Fibroblast of skin of right quadriceps (primary cell): ENCODE results near the gene SYTL3.
"Not testable (repeated sequence)": the region's sequence is repeated elsewhere in the genome, so short reads cannot be mapped to it uniquely, and the experiment has no call there.

ENCODE experiments used
- DNase-seq: peaks from one replicate; pipeline ENCODE4 v3.0.0-alpha.2; 2013

SYTL3 gene

DNA sequence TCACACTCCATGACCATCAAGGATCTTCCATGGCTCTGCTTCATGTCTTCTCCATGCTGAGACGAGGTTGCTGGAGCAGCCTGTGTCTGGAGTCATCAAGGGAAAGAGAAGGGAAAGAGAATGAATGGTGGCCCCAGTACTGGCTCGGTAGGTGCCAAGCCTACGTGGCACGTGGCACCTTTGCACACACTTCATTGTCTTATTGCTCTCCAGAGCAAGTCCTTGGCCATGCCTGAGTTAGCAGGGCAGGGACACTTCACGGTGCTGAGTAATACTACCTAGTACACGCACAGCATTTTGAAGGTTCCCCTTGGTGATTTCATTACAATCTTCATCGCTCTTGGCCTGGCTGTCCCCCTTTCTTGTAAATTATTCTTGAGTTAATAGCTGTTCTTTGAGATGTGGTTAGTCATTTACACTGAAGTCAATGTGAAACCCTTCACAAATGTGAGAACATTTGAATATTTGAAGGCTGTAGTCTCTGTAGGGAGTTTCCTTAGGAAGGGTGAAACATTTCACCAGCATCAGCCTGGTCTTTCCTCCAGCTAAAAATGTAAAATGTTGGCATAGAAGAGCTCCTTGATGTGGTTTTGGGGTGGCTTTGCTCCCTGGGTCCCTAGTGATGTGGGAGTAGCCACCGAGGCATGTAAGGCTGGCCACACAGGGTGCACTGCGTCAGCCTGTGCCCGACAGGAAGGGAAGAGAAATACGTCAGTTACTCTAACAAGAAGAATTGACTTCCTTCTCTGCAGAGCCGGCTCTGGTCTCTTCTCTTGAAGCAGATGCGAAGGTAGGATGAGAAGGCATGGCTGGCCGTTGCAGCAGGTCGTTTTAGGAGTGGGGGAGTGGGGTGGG lies at the start of gene SYTL3:
Gene SYTL3 (plus strand): TSS at position 766 of the 855 bp plus-strand sequence. CDS start 13,215 bp downstream, outside the sequence.
- DNase-seq: peak; percentile 82

GRCh38 chr6:158603261-158604047 lies 46.4 kb upstream of the SYTL3 start:
- DNase-seq: no peak

- DNase-seq: no peak
Measured at GRCh38 chr6:158604048-158604406, 45.8 kb upstream of the SYTL3 start.

- peak; percentile 72 for DNase-seq
Measured at GRCh38 chr6:158605266-158605878, 44.5 kb upstream of the SYTL3 start.

DNA sequence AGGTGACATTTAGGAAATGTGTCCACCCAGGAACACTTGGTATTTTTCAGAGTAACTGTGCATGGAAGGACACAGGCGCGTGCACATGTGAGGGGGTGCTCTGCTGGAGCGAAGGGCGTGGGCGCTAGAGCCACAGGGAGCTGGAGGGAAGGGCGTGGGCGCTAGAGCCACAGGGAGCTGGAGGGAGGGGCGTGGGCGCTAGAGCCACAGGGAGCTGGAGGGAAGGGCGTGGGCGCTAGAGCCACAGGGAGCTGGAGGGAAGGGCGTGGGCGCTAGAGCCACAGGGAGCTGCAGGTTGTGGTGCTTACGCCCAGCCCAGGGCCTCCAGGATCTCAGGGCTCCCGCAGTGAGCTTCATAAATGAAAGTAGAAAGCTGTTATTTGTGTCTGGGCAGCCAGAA lies 43.8 kb upstream of the SYTL3 start:
- not testable (repeated sequence) for DNase-seq

DNA sequence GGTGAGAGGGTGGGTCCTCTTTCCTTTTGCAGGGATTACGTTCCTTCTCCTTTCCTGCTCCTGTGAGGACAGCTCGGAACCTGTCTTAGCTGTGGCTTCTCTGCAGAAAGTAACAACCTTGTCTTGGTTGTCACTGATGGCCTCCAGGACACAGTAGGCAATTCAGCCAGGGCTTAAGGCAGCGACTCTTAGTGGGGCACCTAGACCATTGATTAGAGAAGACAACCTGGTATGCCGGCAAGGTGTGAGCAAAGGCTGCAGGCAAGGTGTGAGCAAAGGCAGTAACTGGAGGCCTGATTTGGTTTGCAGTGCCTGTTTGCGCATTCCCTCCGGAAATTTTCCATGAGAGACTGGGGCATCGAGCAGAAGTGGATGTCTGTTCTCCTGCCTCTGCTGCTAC lies 42.9 kb upstream of the SYTL3 start:
- no peak for DNase-seq

GRCh38 chr6:158607411-158608170 lies 42.3 kb upstream of the SYTL3 start:
- DNase-seq: no peak

DNA sequence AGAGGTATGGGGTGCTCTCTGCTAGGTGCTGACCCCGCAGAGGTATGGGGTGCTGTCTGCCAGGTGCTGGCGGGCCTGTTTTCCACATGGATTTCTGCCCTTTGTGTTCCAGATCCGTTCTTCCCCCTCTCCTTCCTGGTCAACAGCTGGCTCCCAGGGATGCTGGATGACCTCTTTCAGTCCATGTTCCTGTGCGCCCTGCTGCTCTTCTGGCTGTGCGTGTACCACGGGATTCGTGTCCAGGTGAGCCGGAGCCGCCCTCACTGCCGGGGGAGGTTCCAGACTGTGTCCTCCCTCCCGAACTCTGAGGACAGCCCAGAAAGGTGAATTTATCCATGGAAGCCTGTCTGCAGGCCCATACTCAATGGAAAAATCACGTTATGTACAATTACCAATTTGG lies 41.6 kb upstream of the SYTL3 start:
- no peak for DNase-seq

- DNase-seq: no peak
Measured at GRCh38 chr6:158609455-158610155, 40.2 kb upstream of the SYTL3 start.

DNA sequence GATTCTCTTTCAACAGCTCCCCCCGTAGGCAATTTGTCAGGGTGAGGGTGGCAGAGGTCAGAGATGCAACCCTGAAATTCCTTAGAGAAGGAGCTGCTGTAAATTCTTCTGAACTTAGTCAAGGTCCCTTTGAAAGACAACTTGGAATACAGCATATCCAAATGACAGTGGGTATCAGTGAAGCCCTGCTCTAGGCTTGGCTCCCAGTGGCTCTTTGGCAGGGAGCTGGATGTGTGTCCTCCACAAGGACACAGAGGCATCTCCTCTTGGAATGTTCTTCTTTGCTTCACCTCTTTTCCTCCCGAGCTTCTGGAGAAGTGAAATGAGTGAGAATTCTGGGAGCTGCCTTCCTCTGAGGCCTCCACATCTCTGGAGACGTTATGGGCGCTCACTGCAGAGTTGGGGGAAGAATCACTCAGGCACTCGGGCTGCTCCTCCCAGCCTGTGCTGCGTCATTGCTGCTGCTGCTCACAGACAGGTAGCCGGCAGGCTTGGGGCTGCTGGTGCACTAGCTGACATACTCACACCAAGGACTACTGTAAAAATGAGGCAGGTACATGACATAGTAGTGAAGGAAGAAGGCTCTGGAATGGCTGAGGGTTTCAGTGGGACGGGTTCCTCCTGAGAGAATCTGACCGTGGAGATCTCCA lies 39.4 kb upstream of the SYTL3 start:
- DNase-seq: no peak

GRCh38 chr6:158611039-158611438 lies 38.8 kb upstream of the SYTL3 start:
- no peak for DNase-seq

GRCh38 chr6:158611541-158612370 lies 38.1 kb upstream of the SYTL3 start:
- no peak for DNase-seq

DNA sequence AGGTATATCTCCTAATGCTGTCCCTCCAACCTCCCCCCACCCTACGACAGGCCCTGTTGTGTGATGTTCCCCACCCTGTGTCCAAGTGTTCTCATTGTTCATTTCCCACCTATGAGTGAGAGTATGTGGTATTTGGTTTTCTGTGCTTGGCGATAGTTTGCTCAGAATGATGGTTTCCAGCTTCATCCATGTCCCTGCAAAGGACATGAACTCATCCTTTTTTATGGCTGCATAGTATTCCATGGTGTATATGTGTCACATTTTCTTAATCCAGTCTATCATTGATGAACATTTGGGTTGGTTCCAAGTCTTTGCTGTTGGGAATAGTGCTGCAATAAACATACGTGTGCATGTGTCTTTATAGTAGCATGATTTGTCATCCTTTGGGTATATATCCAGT lies 35.2 kb upstream of the SYTL3 start:
- DNase-seq: not testable (repeated sequence)

- not testable (repeated sequence) for DNase-seq
Measured at GRCh38 chr6:158618289-158618688, 31.6 kb upstream of the SYTL3 start.

DNA sequence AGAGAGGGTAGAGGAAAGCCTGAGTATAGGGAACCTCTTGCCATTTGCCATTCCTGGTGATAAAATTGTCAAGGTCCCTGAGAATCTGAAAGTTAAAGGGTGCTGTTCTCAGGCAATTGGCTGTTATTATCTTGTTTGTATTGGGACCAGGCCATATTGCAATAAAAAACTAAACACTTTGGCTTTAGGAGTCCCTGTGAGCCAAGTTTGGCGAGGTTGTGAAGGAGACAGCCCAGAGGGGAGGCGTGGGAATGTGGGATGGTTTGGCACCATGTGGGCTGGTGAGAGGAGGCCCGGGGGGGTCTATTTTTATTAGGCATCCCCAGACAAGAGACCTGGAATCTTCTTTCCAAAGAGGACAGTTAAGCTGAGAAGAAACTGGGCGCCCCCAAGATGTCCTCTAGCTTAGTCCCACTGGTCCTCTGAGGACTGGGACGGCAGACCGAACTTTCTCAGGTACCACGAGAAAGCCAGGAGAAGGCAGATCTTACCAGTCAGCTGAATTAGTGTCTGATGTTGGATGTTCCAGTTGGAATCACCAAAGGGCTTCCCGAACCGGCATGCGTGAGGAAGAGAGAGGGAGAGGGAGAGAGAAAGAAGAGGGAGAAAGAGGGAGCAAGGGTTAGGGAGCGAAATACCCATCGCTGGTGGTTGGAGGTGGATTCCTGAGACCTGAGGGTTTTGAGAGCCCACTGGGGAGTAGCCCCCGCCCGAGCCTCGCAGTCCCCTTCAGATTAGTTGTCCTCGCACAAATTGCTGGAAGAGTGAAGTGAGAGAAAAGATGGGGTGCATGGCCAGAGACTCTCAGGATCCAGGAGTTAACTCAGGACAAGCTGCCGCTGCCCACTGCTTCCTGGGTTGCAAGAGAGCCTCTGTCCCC lies 29.7 kb upstream of the SYTL3 start:
- DNase-seq: no peak

GRCh38 chr6:158620963-158621693 lies 28.7 kb upstream of the SYTL3 start:
- DNase-seq: no peak

DNA sequence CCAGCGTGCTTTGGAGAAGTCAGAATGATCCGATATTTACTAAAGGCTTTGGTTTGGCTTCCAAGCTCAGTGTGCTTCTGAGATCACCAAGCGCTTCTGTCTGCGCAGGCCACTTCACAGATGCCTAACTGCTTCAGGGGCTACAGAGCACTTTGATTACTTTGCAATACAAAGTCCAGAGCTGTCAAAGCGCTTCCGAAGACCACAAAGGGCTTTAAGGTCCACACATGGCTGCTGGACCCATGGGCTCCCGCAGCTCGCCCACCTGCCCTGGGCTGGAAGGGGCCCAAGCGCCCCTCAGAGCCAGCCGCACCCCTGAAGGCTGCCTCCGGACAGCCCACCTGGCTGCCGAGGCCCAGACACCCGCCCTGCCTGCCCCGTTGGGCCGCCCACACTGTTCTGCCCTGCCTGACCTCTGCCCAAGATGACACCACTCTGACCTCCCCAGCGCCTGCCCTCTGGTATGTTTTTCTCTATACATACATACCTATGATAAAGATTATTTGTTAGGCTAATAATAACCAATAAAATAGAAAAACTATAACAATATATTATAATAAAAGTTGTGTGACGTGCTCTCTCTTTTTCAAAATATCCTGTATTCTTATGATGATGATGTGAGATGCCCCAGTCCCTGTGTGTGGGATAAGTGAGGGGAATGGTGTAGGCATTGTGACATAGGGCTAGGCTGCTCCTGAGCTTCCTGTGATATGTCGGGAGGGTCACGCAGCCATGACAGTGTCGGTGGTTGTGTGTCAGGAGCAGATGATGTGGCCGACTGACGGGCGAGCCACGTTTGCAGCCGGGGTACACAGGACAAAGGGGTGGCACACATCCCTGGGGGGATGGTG lies 27.9 kb upstream of the SYTL3 start:
- DNase-seq: no peak
